Common myeloid progenitor, CD34-positive (primary cell): ENCODE measurements around the gene IGFN1.

Experiments used
- CTCF ChIA-PET: fragments of 350-600 bp; sonication (Branson Sonifier 250); formaldehyde crosslinking; loops from one replicate; lab custom pipeline; 2021; ENCODE audit warnings: antibody characterized with exemption; lab: Charles Lee
- POLR2A ChIA-PET: fragments of 350-600 bp; sonication (Branson Sonifier 250); formaldehyde crosslinking; loops from one replicate; lab custom pipeline; 2021; ENCODE audit warnings: antibody characterized with exemption; lab: Charles Lee
- DNase-seq, 3 donors: peaks; one replicate each; pipeline versions ENCODE4 v3.0.0 to v3.0.0-alpha.2; 2013
- H3K27ac ChIP-seq, 2 experiments: 1 replicate in 1 of 2; 2 replicates in 1 of 2; pipeline ENCODE4 v1.7.0; 2013; ENCODE audit warnings: inconsistent platforms in 2 of 2, low read length in 2 of 2, mild to moderate bottlenecking in 2 of 2, low read depth in 1 of 2, moderate library complexity in 1 of 2; ENCODE audit not compliant: severe bottlenecking in 2 of 2, insufficient read depth in 1 of 2, poor library complexity in 1 of 2
- H3K27me3 ChIP-seq, 5 experiments: replicated peaks in 2 of 5; 1 replicate in 3 of 5; 2 replicates in 2 of 5; pipeline versions ENCODE4 v1.6.1 to v1.7.0; 2013; ENCODE audit warnings: low read length in 4 of 5, mild to moderate bottlenecking in 2 of 5, moderate library complexity in 2 of 5, inconsistent platforms in 1 of 5; ENCODE audit not compliant: insufficient read depth in 5 of 5, control insufficient read depth in 4 of 5
- H3K36me3 ChIP-seq, 4 experiments: 1 replicate in 2 of 4; 2 replicates in 2 of 4; pipeline versions ENCODE4 v1.6.1 to v1.7.0; 2013; ENCODE audit warnings: low read length in 3 of 4, control low read depth in 1 of 4, mild to moderate bottlenecking in 1 of 4; ENCODE audit not compliant: control insufficient read depth in 4 of 4, insufficient read depth in 4 of 4
- H3K4me1 ChIP-seq, 4 experiments: 1 replicate in 3 of 4; 2 replicates in 1 of 4; pipeline versions ENCODE4 v1.6.1 to v1.7.1; 2013; ENCODE audit warnings: low read length in 3 of 4, mild to moderate bottlenecking in 3 of 4, control low read depth in 1 of 4, inconsistent platforms in 1 of 4, moderate library complexity in 1 of 4; ENCODE audit not compliant: control insufficient read depth in 4 of 4, insufficient read depth in 4 of 4; ENCODE audit errors: control extremely low read depth in 1 of 4
- H3K4me3 ChIP-seq, 7 experiments: 1 replicate in 4 of 7; 2 replicates in 3 of 7; pipeline versions ENCODE4 v1.5.1 to v1.7.0; 2013; ENCODE audit warnings: mild to moderate bottlenecking in 7 of 7, low read length in 6 of 7, moderate library complexity in 6 of 7, inconsistent platforms in 2 of 7, low read depth in 2 of 7, control low read depth in 1 of 7; ENCODE audit not compliant: insufficient read depth in 4 of 7, control insufficient read depth in 1 of 7; ENCODE audit errors: extremely low read depth in 1 of 7
- H3K9me3 ChIP-seq, 5 experiments: 1 replicate in 4 of 5; 2 replicates in 1 of 5; pipeline versions ENCODE4 v1.6.1 to v1.7.1; 2013; ENCODE audit warnings: low read length in 4 of 5, mild to moderate bottlenecking in 2 of 5, inconsistent platforms in 1 of 5, low read depth in 1 of 5, moderate library complexity in 1 of 5; ENCODE audit not compliant: control insufficient read depth in 4 of 5, insufficient read depth in 2 of 5; ENCODE audit errors: control extremely low read depth in 1 of 5
- WGBS: methylation state at CpG from one replicate; pipeline ENCODE4 v1.1.5; 2013; ENCODE audit not compliant: insufficient coverage; 5-methylcytosine and 5-hydroxymethylcytosine counted together

IGFN1 gene

DNA sequence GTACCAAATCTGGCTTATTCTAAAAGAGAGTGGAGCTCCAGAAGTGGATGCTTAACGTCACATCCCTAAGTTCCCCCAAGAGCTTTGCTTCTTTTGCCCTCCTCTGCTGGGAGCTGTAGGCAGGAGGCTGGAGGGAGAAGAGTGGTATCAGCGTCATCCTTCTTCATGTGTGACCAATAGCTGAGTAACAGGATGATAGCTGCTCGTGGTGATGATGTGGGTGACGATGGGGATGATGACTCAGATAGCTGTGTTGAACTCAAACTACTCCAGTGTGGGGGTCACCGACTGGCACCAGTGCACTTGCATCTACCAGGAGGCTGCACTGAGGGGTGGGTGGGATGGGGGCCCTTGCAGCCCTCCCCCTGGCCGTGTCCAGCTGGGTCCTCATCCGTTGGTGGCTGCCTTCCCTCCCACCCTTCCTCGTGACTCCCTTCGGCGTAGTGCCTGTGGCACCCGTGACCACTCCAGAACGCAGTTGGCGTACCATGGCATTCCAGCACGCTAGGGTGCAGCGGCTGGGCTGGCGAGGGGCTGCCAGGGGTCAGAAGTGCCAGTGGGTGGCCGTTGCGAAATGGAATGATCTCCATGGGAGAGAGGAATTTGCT lies 1.1 kb downstream of the IGFN1 start:
- no peaks in the 10 kb centered on the region for H3K4me1 ChIP-seq
- no peaks in the 10 kb centered on the region for H3K36me3 ChIP-seq
- H3K27ac ChIP-seq = no peak overlapping the region
- peaks cover 0 to 22% (median 9%) of the 10 kb centered on the region in 5 experiments for H3K27me3 ChIP-seq
- ChIA-PET CTCF (interaction anchor here (1.4 kb wide), 1 partner anchor 42 kb away, joined by 3 read pairs; no protein-coding TSS in a partner anchor), POLR2A (no interaction called here)
- 82% methylated on average over 8 of the region's 18 CpGs for WGBS
- H3K4me3 ChIP-seq = no peak overlapping the region
- H3K9me3 ChIP-seq = no peaks in the 10 kb centered on the region
- peak in 1 of 3 donors; percentile 6 for DNase-seq

DNA sequence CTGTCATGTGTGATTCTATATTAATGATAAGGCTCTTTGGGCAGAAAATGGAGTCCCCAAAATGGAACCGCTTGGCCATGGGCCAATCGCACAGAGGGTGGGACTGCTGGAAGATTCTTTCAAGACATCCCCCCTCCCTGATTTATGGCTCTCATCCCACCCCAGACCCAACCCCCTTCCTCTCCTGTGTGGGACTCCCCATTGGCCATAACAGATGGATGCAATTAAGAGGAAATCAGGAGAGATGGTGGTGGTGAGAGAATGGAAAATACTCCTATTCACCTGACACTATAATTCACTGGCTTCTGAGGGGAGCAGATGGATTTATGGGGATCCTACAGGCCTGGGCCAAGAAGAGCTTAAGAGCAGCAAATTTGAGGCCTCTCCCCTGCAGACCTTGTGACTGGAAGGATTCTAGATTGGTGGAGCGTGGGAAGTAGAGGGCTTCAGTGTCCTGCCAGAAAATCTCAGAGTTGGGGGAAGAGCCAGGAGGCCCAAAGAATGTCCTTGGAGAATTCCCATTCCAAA lies 1.7 kb downstream of the IGFN1 start:
- DNase-seq = no peak
- no peaks in the 10 kb centered on the region for H3K4me1 ChIP-seq
- H3K27ac ChIP-seq = no peak overlapping the region
- H3K36me3 ChIP-seq = no peaks in the 10 kb centered on the region
- CTCF ChIA-PET = interaction anchor here (1.7 kb wide), 1 partner anchor 17 kb away, joined by 4 read pairs; no protein-coding TSS in a partner anchor
- H3K27me3 ChIP-seq = peaks cover 0 to 22% (median 9%) of the 10 kb centered on the region in 5 experiments
- WGBS = 100% methylated on average over 1 of the region's 3 CpGs
- no peaks in the 10 kb centered on the region for H3K9me3 ChIP-seq
- no peak overlapping the region for H3K4me3 ChIP-seq
- POLR2A ChIA-PET = no interaction called here

DNA sequence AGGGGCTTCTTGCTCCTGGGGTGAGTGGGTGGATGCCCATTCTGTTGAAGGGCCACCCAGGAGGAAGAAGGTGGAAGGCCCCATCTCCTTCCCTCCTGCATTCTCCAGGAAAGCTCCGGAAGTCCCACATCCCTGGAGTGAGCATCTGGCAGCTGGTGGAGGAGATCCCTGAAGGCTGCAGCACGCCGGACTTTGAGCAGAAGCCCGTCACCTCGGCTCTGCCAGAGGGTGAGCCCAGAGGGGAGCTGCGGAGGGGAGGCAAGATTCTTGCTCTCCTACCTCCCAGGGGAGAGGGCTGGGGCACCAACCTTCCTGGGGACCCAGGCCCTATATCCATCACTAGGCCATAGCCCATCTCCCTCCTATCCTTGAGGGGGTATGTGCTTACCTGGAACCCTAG lies 3.4 kb downstream of the IGFN1 start:
- 97% methylated on average over 6 of the region's 6 CpGs for WGBS
- DNase-seq = no peak

DNA sequence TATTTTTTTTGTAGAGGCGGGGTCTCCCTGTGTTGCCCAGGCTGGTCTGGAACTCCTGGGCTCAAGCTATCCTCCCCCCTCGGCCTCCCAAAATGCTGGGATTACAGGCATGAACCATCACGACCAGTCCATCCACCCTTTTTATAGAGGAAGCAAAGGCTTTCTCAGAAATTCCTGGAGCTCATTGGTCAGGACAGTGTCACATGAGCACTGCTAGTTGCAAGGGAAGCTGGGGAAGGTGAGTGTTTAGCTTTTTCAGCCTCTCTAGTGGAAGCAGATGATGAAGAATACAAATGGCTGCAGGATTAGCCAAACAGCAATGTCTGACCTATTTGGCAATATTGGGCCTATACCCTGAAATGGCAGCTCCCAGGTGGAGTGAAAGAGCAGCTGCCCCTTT lies 8.0 kb downstream of the IGFN1 start:
- Histone ChIP-seq H3K36me3 (no peaks in the 10 kb centered on the region), H3K4me3 (no peak overlapping the region), H3K27ac (no peak overlapping the region), H3K4me1 (no peaks in the 10 kb centered on the region), H3K9me3 (no peaks in the 10 kb centered on the region), H3K27me3 (peaks cover 0 to 2% (median 0%) of the 10 kb centered on the region in 5 experiments)
- POLR2A ChIA-PET = interaction anchor here (0.6 kb wide), 1 partner anchor 140 kb away, joined by 3 read pairs; no protein-coding TSS in a partner anchor
- CTCF ChIA-PET = interaction anchor here (1.3 kb wide), 1 partner anchor 12 kb away, joined by 4 read pairs; no protein-coding TSS in a partner anchor
- no peak for DNase-seq
- no CpG with 5 or more reads among the region's 3 CpGs for WGBS

More for the DNA sequence above, 3.4 kb downstream of the IGFN1 start:
- Histone ChIP-seq H3K27me3 (peaks cover 0 to 22% (median 9%) of the 10 kb centered on the region in 5 experiments), H3K4me1 (no peaks in the 10 kb centered on the region), H3K36me3 (no peaks in the 10 kb centered on the region), H3K9me3 (no peaks in the 10 kb centered on the region), H3K27ac (no peak overlapping the region), H3K4me3 (no peak overlapping the region)
- CTCF ChIA-PET = interaction anchor here (1.7 kb wide), 1 partner anchor 19 kb away, joined by 4 read pairs; no protein-coding TSS in a partner anchor
- POLR2A ChIA-PET = no interaction called here

DNA sequence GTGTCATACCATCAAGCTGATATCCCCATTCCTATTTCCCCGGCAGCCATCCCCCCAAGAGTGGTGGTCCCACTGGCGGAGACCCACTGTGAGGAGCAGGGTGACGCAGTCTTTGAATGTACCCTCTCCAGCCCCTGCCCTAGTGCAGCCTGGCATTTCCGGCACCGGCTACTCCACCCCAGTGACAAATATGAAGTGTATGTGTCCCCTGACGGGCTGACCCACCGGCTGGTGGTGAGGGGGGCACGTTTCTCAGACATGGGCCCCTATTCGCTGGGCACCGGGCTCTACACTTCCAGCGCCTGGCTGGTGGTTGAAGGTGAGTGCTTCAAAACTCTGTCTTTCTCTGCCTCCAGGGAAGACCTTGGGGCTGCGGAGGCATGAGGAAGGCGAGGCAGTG lies 14.4 kb downstream of the IGFN1 start:
- Histone ChIP-seq H3K9me3 (no peaks in the 10 kb centered on the region), H3K27ac (no peak overlapping the region), H3K36me3 (no peaks in the 10 kb centered on the region), H3K4me3 (no peak overlapping the region), H3K4me1 (no peaks in the 10 kb centered on the region), H3K27me3 (peaks cover 0 to 2% (median 0%) of the 10 kb centered on the region in 5 experiments)
- 90% methylated on average over 12 of the region's 13 CpGs for WGBS
- ChIA-PET CTCF (no interaction called here), POLR2A (no interaction called here)
- DNase-seq = no peak

DNA sequence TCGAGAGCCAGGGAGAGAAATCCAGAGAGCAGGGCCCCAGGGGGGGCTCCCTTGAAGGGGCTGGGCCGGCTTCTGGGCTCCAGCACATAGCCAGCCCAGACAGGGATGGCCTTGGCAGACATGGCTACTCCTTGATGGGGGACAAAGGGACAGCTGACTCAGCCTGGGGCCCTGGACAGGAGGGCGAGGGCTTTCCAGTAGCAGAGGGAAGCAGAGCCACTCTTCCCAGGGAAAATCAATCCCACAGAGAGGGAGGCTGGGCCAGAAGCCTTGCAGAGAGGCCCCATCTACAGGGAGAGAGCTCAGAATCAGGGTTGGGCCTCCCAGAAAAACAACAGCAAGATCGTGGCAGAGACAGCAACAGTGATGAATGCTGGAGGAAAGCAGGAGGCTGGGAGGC lies 15.6 kb downstream of the IGFN1 start:
- no peak for DNase-seq
- Histone ChIP-seq H3K4me3 (no peak overlapping the region), H3K36me3 (no peaks in the 10 kb centered on the region), H3K9me3 (no peaks in the 10 kb centered on the region), H3K27me3 (peaks cover 0 to 5% (median 0%) of the 10 kb centered on the region in 5 experiments), H3K4me1 (no peaks in the 10 kb centered on the region), H3K27ac (no peak overlapping the region)
- 90% methylated on average over 4 of the region's 4 CpGs for WGBS
- POLR2A ChIA-PET = no interaction called here
- CTCF ChIA-PET = no interaction called here

DNA sequence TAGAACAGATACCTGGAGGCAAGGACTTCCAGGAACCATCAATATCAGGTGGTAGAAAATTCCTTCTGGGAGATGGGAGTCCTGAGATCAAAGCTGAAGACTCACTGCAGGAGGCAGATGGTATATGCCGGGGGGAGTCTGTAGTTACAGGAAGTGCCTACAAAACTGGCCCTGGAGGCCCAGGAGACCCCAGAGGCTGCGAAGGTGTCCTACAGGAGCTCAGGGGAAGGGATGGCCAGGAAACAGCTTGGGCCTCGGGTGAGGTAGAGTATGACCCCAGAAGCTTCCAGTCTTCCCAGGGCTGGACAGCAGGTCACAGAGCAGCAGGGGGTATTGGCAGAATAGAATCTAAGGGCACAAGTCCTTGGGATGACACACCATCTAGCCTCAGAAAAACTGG lies 16.4 kb downstream of the IGFN1 start:
- H3K9me3 ChIP-seq = no peaks in the 10 kb centered on the region
- no peaks in the 10 kb centered on the region for H3K4me1 ChIP-seq
- ChIA-PET POLR2A (no interaction called here), CTCF (no interaction called here)
- no peak overlapping the region for H3K4me3 ChIP-seq
- no peak for DNase-seq
- no peaks in the 10 kb centered on the region for H3K36me3 ChIP-seq
- H3K27me3 ChIP-seq = peaks cover 0 to 12% (median 4%) of the 10 kb centered on the region in 5 experiments
- WGBS = 97% methylated on average over 3 of the region's 3 CpGs
- H3K27ac ChIP-seq = no peak overlapping the region
